Epidermal melanocyte (primary cell): Measurements from ENCODE around the gene UFD1.

Experiments used
- DNase-seq: peaks from one replicate; pipeline ENCODE4 v3.0.0; 2011; ENCODE audit warnings: low spot score; ENCODE audit not compliant: insufficient read length

The UFD1 gene, protein sequence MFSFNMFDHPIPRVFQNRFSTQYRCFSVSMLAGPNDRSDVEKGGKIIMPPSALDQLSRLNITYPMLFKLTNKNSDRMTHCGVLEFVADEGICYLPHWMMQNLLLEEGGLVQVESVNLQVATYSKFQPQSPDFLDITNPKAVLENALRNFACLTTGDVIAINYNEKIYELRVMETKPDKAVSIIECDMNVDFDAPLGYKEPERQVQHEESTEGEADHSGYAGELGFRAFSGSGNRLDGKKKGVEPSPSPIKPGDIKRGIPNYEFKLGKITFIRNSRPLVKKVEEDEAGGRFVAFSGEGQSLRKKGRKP

DNA sequence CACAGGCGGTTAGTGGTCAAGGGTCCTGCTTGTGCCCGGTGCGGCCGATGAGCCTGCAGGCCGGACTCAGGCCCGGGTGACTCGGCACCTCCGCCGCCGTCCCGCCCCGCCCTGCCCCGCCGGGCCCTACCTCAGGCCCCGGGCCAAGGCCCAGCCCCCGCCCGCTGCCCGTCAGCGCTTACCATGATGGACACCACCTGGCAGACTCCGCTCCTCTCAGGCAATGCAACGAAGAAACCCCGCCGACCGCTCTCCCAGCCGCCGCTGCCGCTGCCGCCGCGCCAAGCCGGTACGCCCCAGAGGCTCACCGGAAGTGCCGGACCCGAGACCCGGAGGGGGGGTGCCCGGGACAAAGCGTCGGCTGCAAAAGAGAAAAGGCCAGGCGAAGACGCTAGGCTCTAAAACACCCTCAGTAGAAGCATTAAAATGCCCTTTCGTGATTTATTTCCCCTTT, at the start of gene UFD1:
Gene UFD1, minus strand, starts transcription at position 293 of the 454 bp plus-strand sequence. Its CDS starts 108 bp downstream, at position 185.
- peak; percentile 79 for DNase-seq

GRCh38 chr22:19527861-19528417, 48.9 kb upstream of the UFD1 start:
- no peak for DNase-seq

DNA sequence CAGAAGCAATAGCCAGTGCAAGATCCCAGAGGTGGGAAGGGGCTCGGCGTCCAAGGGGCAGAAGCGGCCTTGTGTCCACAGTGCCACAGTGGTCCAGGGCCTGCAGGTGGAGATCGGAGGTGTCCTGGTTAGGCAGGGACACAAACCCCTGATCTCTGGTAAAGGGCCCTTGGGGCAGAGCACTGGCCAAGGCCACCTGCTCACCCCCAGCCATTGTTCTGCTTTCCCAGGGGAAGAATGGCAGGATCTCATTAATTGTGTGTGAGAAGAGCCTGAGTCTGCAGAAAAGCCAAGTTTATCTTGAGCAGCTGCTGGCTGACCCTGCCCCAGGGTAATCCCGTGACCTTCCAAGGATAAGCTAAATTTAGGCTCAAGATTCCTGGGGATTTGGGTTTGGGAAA, 48.3 kb upstream of the UFD1 start:
- no peak for DNase-seq

GRCh38 chr22:19526702-19527111, 47.7 kb upstream of the UFD1 start:
- DNase-seq: no peak

- no peak for DNase-seq
Measured at GRCh38 chr22:19526076-19526701, 47.2 kb upstream of the UFD1 start.

- no peak for DNase-seq
Measured at GRCh38 chr22:19525666-19526065, 46.7 kb upstream of the UFD1 start.

DNA sequence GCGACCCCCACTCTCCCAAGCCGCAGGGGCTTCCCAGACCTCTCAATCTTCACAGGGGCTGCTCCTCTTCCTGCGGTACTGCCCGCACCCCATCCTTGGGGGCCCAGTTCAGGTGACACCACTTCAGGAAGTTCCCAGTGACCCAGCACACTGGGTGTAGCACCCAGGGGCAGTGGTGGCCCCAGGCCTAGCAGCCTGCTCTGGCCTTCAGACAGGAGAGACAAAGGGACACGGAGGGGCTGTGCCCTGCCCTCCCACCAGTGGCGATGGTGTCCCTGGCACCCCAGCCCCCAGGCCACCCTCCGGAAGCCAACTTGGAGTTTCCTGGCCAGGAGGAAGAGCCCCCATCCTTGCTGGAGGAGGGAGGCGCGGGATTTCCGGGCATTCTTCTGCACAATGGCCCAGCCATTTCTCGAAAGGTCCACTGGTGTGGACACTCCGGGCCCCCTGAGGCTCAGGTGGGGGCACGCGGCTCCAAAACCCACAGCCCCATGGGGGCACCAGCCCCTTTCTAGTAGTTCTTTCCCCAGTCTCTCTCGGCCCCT, 46.2 kb upstream of the UFD1 start:
- DNase-seq: no peak

DNA sequence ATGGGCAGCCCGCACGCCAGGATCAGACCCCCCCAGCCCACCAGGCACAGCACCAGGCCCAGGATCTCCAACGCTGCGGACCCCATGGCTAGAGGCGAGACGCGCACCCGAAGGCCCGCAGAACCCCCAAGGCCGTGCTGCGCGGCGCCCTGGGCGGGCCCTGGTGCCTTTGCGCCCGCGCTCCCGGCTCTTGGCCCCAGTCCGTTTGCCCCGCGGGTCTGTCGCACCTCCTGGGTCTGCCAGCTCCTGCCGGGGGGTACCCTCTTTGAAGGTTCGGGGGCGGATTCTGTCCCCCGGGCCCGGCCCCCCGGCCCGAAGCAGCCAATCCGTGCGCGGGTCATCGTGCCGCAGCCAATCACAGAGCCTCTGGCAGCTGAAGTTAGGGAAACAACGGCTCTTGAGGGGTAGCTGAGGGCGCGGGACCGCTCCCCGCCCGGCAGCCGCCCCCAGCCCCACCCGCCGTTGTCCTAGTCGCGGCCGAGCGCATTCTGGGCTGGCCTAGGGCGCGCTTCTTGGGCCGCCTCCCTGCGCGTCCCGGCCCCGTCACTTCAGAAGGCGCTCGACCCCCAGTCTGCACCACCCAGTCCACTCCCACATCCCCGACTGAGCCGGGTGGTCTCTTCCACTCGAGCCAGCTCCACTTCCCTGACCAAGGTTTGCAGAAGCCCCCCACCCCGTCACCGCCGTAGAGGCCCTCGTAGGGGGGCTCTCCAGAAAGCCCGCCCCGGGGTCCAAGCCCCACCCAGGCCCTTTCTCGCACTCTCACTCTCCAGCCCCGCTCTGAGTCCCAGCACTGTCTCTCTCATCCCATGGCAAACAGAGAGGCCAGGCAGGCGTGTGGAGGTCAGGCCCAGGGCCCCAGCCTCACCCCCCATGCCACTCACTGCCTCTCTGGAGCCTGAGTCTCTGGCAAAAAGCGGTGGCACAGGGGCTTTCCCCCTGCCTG, 45.5 kb upstream of the UFD1 start, which contains the start of gene CLDN5:
Gene CLDN5, minus strand, starts transcription at position 241 of the 946 bp plus-strand sequence. Its CDS starts 155 bp downstream, at position 86.
- no peak for DNase-seq

DNA sequence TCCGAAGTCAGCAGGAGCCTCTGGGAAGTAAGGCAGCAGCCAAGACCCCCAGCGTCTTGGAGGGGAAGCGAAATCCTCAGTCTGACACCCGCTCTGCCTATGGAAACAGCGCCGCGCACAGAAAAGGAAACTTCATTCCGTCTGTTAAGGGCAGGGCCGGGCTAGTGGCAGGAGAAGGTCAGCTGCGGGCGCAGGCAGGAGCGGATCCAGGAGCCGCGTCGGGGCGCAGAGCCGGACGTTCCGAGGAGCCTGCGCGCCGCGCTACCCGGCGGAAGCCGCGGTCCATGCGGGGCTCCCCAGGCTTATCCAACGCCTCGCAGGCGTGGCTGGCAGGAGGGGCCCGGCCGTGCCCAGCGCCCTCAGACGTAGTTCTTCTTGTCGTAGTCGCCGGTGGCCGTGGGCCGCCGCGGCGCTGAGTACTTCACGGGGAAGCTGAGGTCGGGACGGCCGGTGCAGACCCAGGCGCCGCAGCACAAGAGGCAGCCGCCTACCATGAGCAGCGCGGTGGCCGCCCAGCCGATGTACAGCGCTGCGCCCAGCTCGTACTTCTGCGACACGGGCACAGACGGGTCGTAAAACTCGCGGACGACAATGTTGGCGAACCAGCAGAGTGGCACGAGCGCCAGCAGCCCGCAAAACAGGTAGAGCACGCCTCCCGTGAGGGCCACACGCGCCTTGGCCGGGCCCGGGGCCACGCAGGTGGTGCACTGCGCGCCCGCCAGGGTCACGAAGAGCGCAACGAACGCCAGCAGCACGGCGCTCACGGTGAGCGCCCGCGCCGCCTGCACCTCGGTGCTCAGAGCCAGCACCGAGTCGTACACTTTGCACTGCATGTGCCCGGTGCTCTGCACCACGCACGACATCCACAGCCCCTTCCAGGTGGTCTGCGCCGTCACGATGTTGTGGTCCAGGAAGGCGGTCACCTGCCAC, 44.5 kb upstream of the UFD1 start:
- DNase-seq: no peak

- DNase-seq: no peak
Measured at GRCh38 chr22:19522881-19523239, 43.9 kb upstream of the UFD1 start.

- no peak for DNase-seq
Measured at GRCh38 chr22:19522190-19522880, 43.3 kb upstream of the UFD1 start.

DNA sequence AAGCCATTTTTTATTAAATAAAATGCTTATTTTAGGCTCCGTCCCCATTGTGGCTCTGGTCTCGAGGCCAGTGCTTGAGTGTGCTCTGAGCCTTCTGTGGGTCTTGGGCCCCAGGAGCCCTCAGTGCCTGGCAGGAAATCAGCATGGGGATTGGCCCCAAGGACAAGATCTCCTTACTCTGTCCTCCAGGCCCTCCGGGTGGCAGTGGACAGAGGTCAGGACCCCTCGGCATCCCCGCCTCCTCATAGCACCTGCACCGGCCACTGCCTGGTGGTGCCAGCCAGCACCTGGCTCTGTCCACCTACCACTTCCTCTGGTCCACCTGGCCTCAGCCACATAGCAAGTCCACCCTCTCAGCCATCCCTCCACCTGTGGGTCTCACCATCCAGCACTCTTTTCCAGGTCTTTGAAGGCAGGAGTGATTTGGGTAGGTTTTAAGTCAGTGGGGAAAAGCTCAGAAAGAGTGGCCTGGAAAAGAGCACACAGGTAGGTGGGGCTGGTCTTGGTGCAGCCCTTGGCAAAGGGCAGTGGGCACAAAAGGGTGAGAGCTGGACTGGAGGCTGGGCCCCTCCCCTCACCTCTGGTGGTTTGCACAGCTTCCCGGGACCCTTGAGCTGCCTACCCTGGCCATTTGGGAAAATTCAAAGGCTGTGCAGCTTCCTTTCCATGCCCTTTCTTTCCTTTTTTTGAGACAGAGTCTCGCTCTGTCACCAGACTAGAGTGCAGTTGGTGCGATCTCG, 41.7 kb upstream of the UFD1 start:
- DNase-seq: no peak

DNA sequence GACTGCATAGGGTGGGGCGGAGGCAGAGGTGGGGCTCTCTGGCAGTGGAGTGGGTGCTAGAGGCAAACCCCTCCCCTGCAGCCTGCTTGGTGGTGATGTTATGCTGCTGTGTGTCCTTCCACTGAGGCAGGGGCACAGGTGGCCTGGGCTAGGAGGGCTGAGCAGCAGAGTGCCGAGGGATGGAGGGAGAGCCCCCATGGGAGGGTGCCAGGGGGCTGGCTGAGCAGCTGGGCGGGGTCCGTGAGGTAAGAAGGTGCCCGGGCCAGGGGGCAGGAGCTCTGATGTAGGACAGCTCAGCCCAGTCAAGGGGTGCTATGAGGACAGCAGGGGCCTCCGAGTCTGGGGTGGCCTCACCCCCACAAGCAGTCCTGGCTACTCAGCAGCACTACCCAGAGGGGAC, 41.0 kb upstream of the UFD1 start:
- DNase-seq: no peak

DNA sequence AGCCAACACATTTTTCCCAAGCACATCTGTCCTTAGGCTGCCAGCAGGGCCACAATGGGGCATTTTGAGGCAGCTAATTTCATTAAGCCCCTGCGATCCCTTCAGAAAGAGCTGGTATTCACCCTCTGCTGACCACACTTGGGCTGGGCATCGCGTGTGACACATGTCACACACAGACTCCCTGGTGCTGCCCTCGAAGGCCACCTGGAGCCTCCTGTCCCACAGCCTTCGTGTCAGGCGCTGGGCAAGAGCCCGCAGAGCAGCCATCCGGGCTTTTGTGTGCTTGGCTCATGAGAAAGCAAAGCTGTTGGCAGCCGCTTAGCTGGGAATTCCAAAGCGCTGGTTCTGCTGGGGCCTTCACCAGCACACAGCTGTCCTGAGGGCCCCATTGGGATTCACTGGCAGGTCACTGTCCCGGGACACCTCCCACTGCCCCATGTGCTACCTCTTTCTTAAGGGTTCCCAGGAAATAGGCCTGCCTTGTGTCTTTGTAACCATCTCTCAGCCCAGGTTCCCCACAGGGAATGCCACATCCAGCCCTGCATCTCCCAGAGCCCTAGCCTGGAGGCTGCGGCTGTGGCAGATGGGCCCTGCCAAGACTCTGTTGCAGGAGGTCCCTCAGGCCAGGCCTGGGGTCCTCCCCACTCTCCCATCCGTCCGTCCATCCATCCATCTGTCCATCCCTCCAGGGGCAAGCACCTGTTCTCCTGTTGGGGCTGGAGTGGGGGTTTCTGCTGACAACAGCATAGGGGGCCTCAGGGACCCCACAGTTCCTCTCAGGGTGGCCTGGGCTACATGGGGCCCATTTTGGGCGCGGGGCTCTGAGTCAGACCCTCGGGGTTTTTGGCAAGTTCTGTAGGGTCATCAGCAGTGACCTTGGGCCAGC, 40.3 kb upstream of the UFD1 start:
- no peak for DNase-seq

DNA sequence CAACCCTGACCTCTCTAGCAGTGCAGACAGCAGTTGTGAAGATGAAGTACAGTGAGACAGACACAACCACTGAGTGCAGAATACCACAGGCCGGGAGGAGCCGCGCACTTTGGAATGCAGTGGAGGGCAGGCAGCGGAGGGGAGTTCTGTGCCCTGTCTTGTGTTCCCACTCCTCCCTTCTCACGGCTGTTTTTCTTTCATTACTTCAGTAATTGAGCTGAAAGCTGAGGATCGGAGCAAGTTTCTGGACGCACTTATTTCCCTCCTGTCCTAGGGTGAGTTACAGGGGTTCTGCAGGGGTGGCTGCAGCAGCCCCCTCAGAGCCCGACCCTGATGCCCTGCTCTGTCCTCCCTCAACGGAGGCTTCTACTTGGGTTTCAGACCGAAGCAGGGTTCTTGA, 39.6 kb upstream of the UFD1 start:
- no peak for DNase-seq

- no peak for DNase-seq
Measured at GRCh38 chr22:19517919-19518611, 39.1 kb upstream of the UFD1 start.

DNA sequence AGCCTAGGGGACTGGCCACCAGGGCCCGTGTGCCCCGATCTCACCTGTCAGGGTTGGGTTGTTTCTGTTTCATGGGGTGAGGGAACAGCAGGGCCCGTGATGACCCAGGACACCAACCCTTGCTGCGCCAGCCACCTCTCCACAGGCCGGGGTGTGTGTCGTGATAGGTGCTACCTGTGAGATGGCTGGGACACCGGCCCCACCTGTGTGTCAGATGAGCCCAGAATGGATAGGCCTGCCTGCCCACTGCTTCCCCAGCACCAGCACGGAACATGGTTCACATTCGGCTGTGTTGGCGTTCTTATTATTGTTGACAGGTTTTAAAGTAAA, 38.1 kb upstream of the UFD1 start:
- DNase-seq: no peak
